Measurements from ENCODE around the gene PTPN3. TPM values are rescaled to one million over a fixed set of nuclear protein-coding genes. Genes with fewer than 3 reads are reported as not detected.

The PTPN3 gene
- total RNA-seq, 1 experiment from 2014 or later: 10.1 TPM

GRCh38 chr9:109453210-109453842, 44.8 kb downstream of the PTPN3 start:
- DNase-seq (ENCODE audit: low read depth): peak; percentile 94

GRCh38 chr9:109452761-109453160, 45.3 kb downstream of the PTPN3 start:
- DNase-seq (ENCODE audit: low read depth): peak; percentile 85

- no peak for DNase-seq (ENCODE audit: low read depth)
Measured at GRCh38 chr9:109451311-109452025, 46.6 kb downstream of the PTPN3 start.

GRCh38 chr9:109450346-109450745, 47.8 kb downstream of the PTPN3 start:
- no peak for DNase-seq (ENCODE audit: low read depth)

- no peak for DNase-seq (ENCODE audit: low read depth)
Measured at GRCh38 chr9:109449036-109449798, 48.9 kb downstream of the PTPN3 start.

GRCh38 chr9:109448223-109448622, 49.9 kb downstream of the PTPN3 start:
- DNase-seq (ENCODE audit: low read depth): peak; percentile 93

GRCh38 chr9:109447329-109448076, 50.6 kb downstream of the PTPN3 start:
- peak; percentile 72 for DNase-seq (ENCODE audit: low read depth)

GRCh38 chr9:109444771-109445320, 53.3 kb downstream of the PTPN3 start:
- DNase-seq (ENCODE audit: low read depth): no peak

- no peak for DNase-seq (ENCODE audit: low read depth)
Measured at GRCh38 chr9:109442716-109443115, 55.4 kb downstream of the PTPN3 start.

- peak; percentile 10 for DNase-seq (ENCODE audit: low read depth)
Measured at GRCh38 chr9:109441296-109441695, 56.8 kb downstream of the PTPN3 start.

- peak; percentile 84 for DNase-seq (ENCODE audit: low read depth)
Measured at GRCh38 chr9:109440797-109441287, 57.3 kb downstream of the PTPN3 start.

GRCh38 chr9:109440117-109440515, 58.0 kb downstream of the PTPN3 start:
- no peak for DNase-seq (ENCODE audit: low read depth)

- DNase-seq (ENCODE audit: low read depth): no peak
Measured at GRCh38 chr9:109439378-109440116, 58.6 kb downstream of the PTPN3 start.

GRCh38 chr9:109437286-109437685, 60.8 kb downstream of the PTPN3 start:
- DNase-seq (ENCODE audit: low read depth): no peak

- no peak for DNase-seq (ENCODE audit: low read depth)
Measured at GRCh38 chr9:109436071-109436470, 62.0 kb downstream of the PTPN3 start.

- DNase-seq (ENCODE audit: low read depth): no peak
Measured at GRCh38 chr9:109433476-109433875, 64.6 kb downstream of the PTPN3 start.

GRCh38 chr9:109430231-109430630, 67.9 kb downstream of the PTPN3 start:
- no peak for DNase-seq (ENCODE audit: low read depth)

- no peak for DNase-seq (ENCODE audit: low read depth)
Measured at GRCh38 chr9:109428854-109429253, 69.3 kb downstream of the PTPN3 start.

- DNase-seq (ENCODE audit: low read depth): no peak
Measured at GRCh38 chr9:109427886-109428285, 70.2 kb downstream of the PTPN3 start.

Data from HT1080 (cell line).